H1 (cell line): ENCODE measurements around the gene PRSS36. TPM values are rescaled to one million over a fixed set of nuclear protein-coding genes. Genes with fewer than 3 reads are reported as not detected.
A peak's percentile ranks its signal among the peaks of the same experiment; 100 is the strongest.

Experiments
- PHF8 ChIP-seq: fragments of 200-600 bp; sonication (generic); conservative IDR thresholded peaks from 2 replicates; pipeline ENCODE4 v1.7.1; 2012; ENCODE audit warnings: low read depth, mild to moderate bottlenecking, inconsistent platforms, low read length, moderate library complexity
- RNF2 ChIP-seq: fragments of 200-900, 300-1000 bp; sonication (generic); IDR thresholded peaks from 2 replicates; pipeline ENCODE4 v1.7.1; 2016; ENCODE audit warnings: borderline replicate concordance, low read depth, mild to moderate bottlenecking, antibody characterized with exemption, low read length; ENCODE audit not compliant: poor library complexity, severe bottlenecking; ENCODE audit errors: missing control alignments
- SIRT6 ChIP-seq: IDR thresholded peaks from one replicate; pipeline ENCODE4 v1.7.1; 2012; ENCODE audit warnings: low read length, inconsistent platforms
- SIX5 ChIP-seq: IDR thresholded peaks from 2 replicates; pipeline ENCODE4 v1.6.1; 2011; ENCODE audit warnings: mild to moderate bottlenecking, low read depth, low read length
- SUZ12 ChIP-seq: fragments of 200-600 bp; sonication (generic); IDR thresholded peaks from 2 replicates; pipeline ENCODE4 v1.6.1; 2012; ENCODE audit warnings: mild to moderate bottlenecking, inconsistent platforms, low read length, moderate library complexity, mixed read lengths
- TAF1 ChIP-seq: IDR thresholded peaks from 2 replicates; pipeline ENCODE4 v1.6.1; 2011; ENCODE audit warnings: mild to moderate bottlenecking, low read depth, low read length
- polyA plus RNA-seq, 7 experiments: library from polyadenylated mRNA; depleted of rRNA in 3 of 7; stranded (reverse) in 5 of 7; unstranded in 2 of 7; fragments of >200 nt in 5 of 7; fragments of 200-250 nt in 2 of 7; gene quantifications; 1 replicate in 5 of 7; 2 replicates in 1 of 7; 4 replicates in 1 of 7; pipeline versions ENCODE4 v1.2.1 to v1.2.3, GENCODE V29; 2011 to 2013; ENCODE audit warnings: missing spikeins in 2 of 7, mixed read lengths in 2 of 7
- total RNA-seq: library from RNA; stranded (reverse); fragmentation: NEBNext Ultra II Directional; extraction: Animal tissue kit (Norgen Biotek cat#: 25700); gene quantifications from 2 replicates; pipeline ENCODE4 v1.2.1, GENCODE V29; 2021

PRSS36 gene
- total and polyA plus RNA-seq, 2 of the 8 experiments (the other 6 are each of a cell fraction or from before 2014, with no cell fraction given), result 1.3 to 1.9 TPM

GRCh38 chr16:31179747-31180459 is 30.0 kb upstream of the PRSS36 start, which contains the start of gene FUS (continued):
- TF ChIP-seq SIX5 (peak; percentile 45; the same call in 1 of the 2 replicates), TAF1 (peak; percentile 100), SUZ12 (no peak), SIRT6 (peak; percentile 26), PHF8 (peak; percentile 98), RNF2 (no peak)
